SU-DHL-6 (cell line): Measurements from ENCODE around the gene RNF150.

ENCODE experiments used
- H2AFZ ChIP-seq: fragments of 200-600 bp; sonication (generic); 2 replicates; pipeline ENCODE4 v1.6.1; 2014; ENCODE audit warnings: low read depth, mild to moderate bottlenecking, moderate library complexity, mixed read lengths, antibody characterized with exemption, low read length; ENCODE audit not compliant: severe bottlenecking
- H3F3A ChIP-seq: fragments of 200-600 bp; shearing (Covaris generic); 2 replicates; pipeline ENCODE4 v1.6.0; 2016; ENCODE audit warnings: antibody characterized with exemption, mild to moderate bottlenecking; ENCODE audit not compliant: insufficient read depth
- H3K27ac ChIP-seq: fragments of 200-600 bp; sonication (generic); 2 replicates; pipeline ENCODE4 v1.5.1; 2016; ENCODE audit warnings: low read depth, mild to moderate bottlenecking, low read length, moderate library complexity, mixed read lengths
- H3K27me3 ChIP-seq: fragments of 200-600 bp; sonication (generic), shearing (Covaris generic); 2 replicates; pipeline ENCODE4 v1.6.0; 2014; ENCODE audit warnings: mild to moderate bottlenecking, low read length
- H3K36me3 ChIP-seq: fragments of 200-600 bp; sonication (generic); 2 replicates; pipeline ENCODE4 v1.6.1; 2014; ENCODE audit warnings: mild to moderate bottlenecking, low read length, mixed read lengths
- H3K4me2 ChIP-seq: fragments of 300-600, 200-600 bp; shearing (Covaris generic), sonication (generic); 2 replicates; pipeline ENCODE4 v1.6.0; 2014; ENCODE audit warnings: low read length, low read depth, mild to moderate bottlenecking; ENCODE audit not compliant: poor library complexity, severe bottlenecking
- H3K4me3 ChIP-seq: fragments of 200-600 bp; sonication (generic); 2 replicates; pipeline ENCODE4 v1.5.1; 2014; ENCODE audit warnings: antibody characterized with exemption, low read length, mild to moderate bottlenecking, mixed read lengths; ENCODE audit not compliant: insufficient read depth, poor library complexity, severe bottlenecking
- H3K79me2 ChIP-seq: fragments of 200-600 bp; sonication (generic); 2 replicates; pipeline ENCODE4 v1.6.1; 2014; ENCODE audit warnings: mild to moderate bottlenecking, low read length, moderate library complexity; ENCODE audit not compliant: insufficient read depth
- H3K9ac ChIP-seq: fragments of 200-600 bp; sonication (generic); 2 replicates; pipeline ENCODE4 v1.7.0; 2014; ENCODE audit warnings: mild to moderate bottlenecking, low read length
- H3K9me2 ChIP-seq: fragments of 200-600 bp; sonication (generic); replicated peaks from 2 replicates; pipeline ENCODE4 v1.6.1; 2014; ENCODE audit warnings: low read length; ENCODE audit not compliant: insufficient read depth
- H3K9me3 ChIP-seq: fragments of 200-600 bp; sonication (generic); 2 replicates; pipeline ENCODE4 v1.6.1; 2014; ENCODE audit warnings: low read length, mixed read lengths; ENCODE audit not compliant: insufficient read depth
- H4K20me1 ChIP-seq: fragments of 200-600 bp; sonication (generic); 2 replicates; pipeline ENCODE4 v1.6.1; 2014; ENCODE audit warnings: low read depth, mild to moderate bottlenecking, antibody characterized with exemption, low read length, moderate library complexity, mixed read lengths
- EZH2phosphoT487 ChIP-seq: fragments of 200-600 bp; sonication (generic), shearing (Covaris generic); conservative IDR thresholded peaks from 2 replicates; pipeline ENCODE4 v1.6.1; 2018; ENCODE audit warnings: mild to moderate bottlenecking, antibody characterized with exemption, low read length, moderate library complexity, mixed read lengths
- TF ChIP-seq, protein P1 (sequence below): fragments of 200-600 bp; sonication (generic); IDR thresholded peaks from one replicate; pipeline ENCODE4 v1.5.1; 2017; ENCODE audit warnings: antibody characterized with exemption, mild to moderate bottlenecking, low read length, moderate library complexity; ENCODE audit not compliant: insufficient read depth, poor library complexity, severe bottlenecking

RNF150 gene

DNA sequence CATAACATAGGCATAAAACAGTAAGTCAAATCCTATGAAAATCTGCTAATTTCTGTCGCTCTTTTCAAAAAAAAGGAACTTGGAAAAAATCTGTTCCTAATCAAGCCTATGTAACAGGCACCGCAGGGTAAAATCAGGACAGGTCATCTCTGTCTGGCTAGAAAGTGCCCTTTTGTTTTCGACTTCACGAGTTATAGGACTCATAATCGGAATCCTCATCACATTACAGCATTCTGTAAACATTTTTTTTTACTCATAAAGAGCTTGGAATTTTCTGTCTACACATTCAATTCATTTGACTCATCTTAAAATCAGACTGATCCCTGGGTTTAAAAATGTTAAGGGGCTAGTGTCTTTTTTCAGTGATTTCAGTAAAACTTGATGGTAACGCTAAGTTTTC is 195.4 kb downstream of the RNF150 start:
- Histone ChIP-seq H3K27me3 (no peaks in the 10 kb centered on the region), H3K79me2 (no peaks in the 10 kb centered on the region), H2AFZ (no peak overlapping the region), H3K9ac (no peak overlapping the region), H4K20me1 (no peaks in the 10 kb centered on the region), H3K4me3 (no peak overlapping the region), H3K36me3 (no peaks in the 10 kb centered on the region), H3K27ac (no peak overlapping the region), H3K9me2 (no peaks in the 10 kb centered on the region), H3K9me3 (no peaks in the 10 kb centered on the region), H3K4me2 (no peak overlapping the region), H3F3A (no peaks in the 10 kb centered on the region)
- no peak for TF ChIP-seq EZH2phosphoT487
- TF ChIP-seq, protein P1, sequence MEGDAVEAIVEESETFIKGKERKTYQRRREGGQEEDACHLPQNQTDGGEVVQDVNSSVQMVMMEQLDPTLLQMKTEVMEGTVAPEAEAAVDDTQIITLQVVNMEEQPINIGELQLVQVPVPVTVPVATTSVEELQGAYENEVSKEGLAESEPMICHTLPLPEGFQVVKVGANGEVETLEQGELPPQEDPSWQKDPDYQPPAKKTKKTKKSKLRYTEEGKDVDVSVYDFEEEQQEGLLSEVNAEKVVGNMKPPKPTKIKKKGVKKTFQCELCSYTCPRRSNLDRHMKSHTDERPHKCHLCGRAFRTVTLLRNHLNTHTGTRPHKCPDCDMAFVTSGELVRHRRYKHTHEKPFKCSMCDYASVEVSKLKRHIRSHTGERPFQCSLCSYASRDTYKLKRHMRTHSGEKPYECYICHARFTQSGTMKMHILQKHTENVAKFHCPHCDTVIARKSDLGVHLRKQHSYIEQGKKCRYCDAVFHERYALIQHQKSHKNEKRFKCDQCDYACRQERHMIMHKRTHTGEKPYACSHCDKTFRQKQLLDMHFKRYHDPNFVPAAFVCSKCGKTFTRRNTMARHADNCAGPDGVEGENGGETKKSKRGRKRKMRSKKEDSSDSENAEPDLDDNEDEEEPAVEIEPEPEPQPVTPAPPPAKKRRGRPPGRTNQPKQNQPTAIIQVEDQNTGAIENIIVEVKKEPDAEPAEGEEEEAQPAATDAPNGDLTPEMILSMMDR = no peak

DNA sequence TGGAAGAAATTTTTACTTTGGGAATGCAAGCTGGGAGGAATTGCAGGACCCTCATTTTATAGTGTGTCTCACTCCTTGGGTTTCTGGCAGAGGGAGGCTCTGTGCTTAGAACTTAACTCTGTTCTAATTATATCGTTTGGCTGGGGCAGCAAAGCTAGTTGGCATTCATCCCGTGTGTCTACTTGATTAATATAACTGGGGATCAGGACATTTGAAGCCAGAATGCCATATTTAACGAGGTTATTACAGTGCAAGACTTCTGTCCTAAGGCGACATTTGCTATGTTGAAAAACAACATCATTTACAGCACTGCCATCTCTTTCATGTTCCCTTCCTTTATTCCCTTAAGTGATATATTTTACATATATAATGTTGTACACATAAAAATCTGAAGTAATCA is 198.0 kb downstream of the RNF150 start:
- no peaks in the 10 kb centered on the region for H4K20me1 ChIP-seq
- H3F3A ChIP-seq = no peaks in the 10 kb centered on the region
- no peaks in the 10 kb centered on the region for H3K9me2 ChIP-seq
- TF ChIP-seq, protein P1 = no peak
- no peak for TF ChIP-seq EZH2phosphoT487
- no peaks in the 10 kb centered on the region for H3K79me2 ChIP-seq
- no peak overlapping the region for H3K4me2 ChIP-seq
- no peaks in the 10 kb centered on the region for H3K36me3 ChIP-seq
- H3K27ac ChIP-seq = no peak overlapping the region
- H3K9ac ChIP-seq = no peak overlapping the region
- H2AFZ ChIP-seq = no peak overlapping the region
- no peaks in the 10 kb centered on the region for H3K27me3 ChIP-seq
- H3K4me3 ChIP-seq = no peak overlapping the region
- no peaks in the 10 kb centered on the region for H3K9me3 ChIP-seq

DNA sequence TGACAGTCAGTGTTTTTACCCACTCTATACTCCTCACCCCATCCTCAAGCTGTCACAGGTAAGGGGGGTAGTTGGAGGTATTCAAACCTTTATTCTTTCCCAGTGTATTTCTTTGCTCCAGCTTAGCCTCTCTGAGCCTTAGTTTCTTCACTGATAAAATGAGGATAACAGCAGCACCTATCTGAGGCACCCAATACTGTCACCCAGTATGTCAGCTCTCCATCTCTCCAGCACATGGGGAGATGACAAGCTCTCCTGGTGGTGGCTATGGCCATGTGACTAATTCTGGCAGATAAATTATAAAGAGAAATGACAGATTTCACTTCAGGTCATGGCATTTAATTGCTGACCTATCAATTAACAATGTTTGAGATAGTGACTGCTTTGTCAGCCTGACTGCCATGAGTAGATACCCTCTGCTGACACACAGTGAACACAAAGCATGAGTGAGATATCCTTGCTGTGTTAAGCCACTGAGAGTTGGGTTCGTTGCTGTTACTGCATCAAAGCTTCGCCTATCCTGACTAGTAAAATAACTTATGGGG is 200.7 kb downstream of the RNF150 start:
- no peak overlapping the region for H3K4me3 ChIP-seq
- H3K79me2 ChIP-seq = no peaks in the 10 kb centered on the region
- no peaks in the 10 kb centered on the region for H3K9me3 ChIP-seq
- H4K20me1 ChIP-seq = no peaks in the 10 kb centered on the region
- H2AFZ ChIP-seq = no peak overlapping the region
- H3K27me3 ChIP-seq = no peaks in the 10 kb centered on the region
- H3K9me2 ChIP-seq = no peaks in the 10 kb centered on the region
- no peak overlapping the region for H3K4me2 ChIP-seq
- no peak for TF ChIP-seq EZH2phosphoT487
- TF ChIP-seq, protein P1 = no peak
- H3K27ac ChIP-seq = no peak overlapping the region
- H3K9ac ChIP-seq = no peak overlapping the region
- no peaks in the 10 kb centered on the region for H3K36me3 ChIP-seq
- no peaks in the 10 kb centered on the region for H3F3A ChIP-seq
